Endothelial cell of umbilical vein (primary cell): ENCODE data around the gene TMEM89.

ENCODE experiments used
- CTCF ChIP-seq, 2 donors: IDR thresholded peaks; 1 replicate in 1 of 2; 2 replicates in 1 of 2; pipeline ENCODE4 v1.5.1; 2011; ENCODE audit warnings: low read length in 2 of 2, mild to moderate bottlenecking in 2 of 2, moderate library complexity in 2 of 2, control low read depth in 1 of 2, inconsistent platforms in 1 of 2, low read depth in 1 of 2; ENCODE audit not compliant: insufficient read depth in 1 of 2; ENCODE audit errors: extremely low read depth in 1 of 2
- EZH2 ChIP-seq: IDR thresholded peaks from 2 replicates; pipeline ENCODE4 v1.6.1; 2012; ENCODE audit warnings: borderline replicate concordance, low read depth, mild to moderate bottlenecking, moderate library complexity, low read length, inconsistent platforms; ENCODE audit not compliant: severe bottlenecking
- FOS ChIP-seq: IDR thresholded peaks from 2 replicates; pipeline ENCODE4 v1.6.1; 2011; ENCODE audit warnings: mild to moderate bottlenecking, low read length, moderate library complexity, borderline replicate concordance; ENCODE audit not compliant: insufficient read depth
- GATA2 ChIP-seq: IDR thresholded peaks from 2 replicates; pipeline ENCODE4 v1.7.0; 2011; ENCODE audit warnings: low read depth, mild to moderate bottlenecking, moderate library complexity, mixed read lengths, low read length; ENCODE audit not compliant: insufficient read length, insufficient read depth
- MAX ChIP-seq: IDR thresholded peaks from 2 replicates; pipeline ENCODE4 v1.6.1; 2011; ENCODE audit not compliant: insufficient read depth, insufficient read length
- POLR2A ChIP-seq: IDR thresholded peaks from 2 replicates; pipeline ENCODE4 v1.6.1; 2012; ENCODE audit warnings: low read depth, mild to moderate bottlenecking, control low read depth, low read length
- POLR2AphosphoS5 ChIP-seq: IDR thresholded peaks from 2 replicates; pipeline ENCODE4 v1.6.1; 2012; ENCODE audit warnings: low read depth, mild to moderate bottlenecking, control low read depth, low read length, moderate library complexity; ENCODE audit not compliant: insufficient read depth

- no peak for TF ChIP-seq MAX
- TF ChIP-seq CTCF (IDR thresholded peaks at IDR 0.05; ENCODE audit: extremely low read depth in 1 of 2, insufficient read depth in 1 of 2, low read depth in 1 of 2, low read length in 2 of 2): no peak
- no peak for TF ChIP-seq POLR2A
- TF ChIP-seq EZH2: no peak
- no peak for TF ChIP-seq GATA2
- TF ChIP-seq POLR2AphosphoS5: no peak
- TF ChIP-seq FOS: no peak
Measured at GRCh38 chr3:48585411-48585810, 36.2 kb downstream of the TMEM89 start.
